NCI-H1105 treated with DMSO at 0.1 percent for 48 hours (cell line): Measurements from ENCODE around the gene FUT3.
"Not testable (repeated sequence)": the region's sequence is repeated elsewhere in the genome, so short reads cannot be mapped to it uniquely, and the experiment has no call there.

Experiments used
- DNase-seq: peaks from one replicate; lab custom pipeline; 2025; lab: John Stamatoyannopoulos, UW

Gene FUT3

GRCh38 chr19:5881543-5882299 lies 30.5 kb upstream of the FUT3 start:
- no peak for DNase-seq

GRCh38 chr19:5880604-5881078 lies 29.4 kb upstream of the FUT3 start:
- no peak for DNase-seq

- no peak for DNase-seq
Observed at GRCh38 chr19:5880196-5880595, 28.9 kb upstream of the FUT3 start.

GRCh38 chr19:5877882-5878281 lies 26.6 kb upstream of the FUT3 start:
- DNase-seq = no peak

GRCh38 chr19:5877427-5877826 lies 26.2 kb upstream of the FUT3 start:
- no peak for DNase-seq

- not testable (repeated sequence) for DNase-seq
Observed at GRCh38 chr19:5874496-5874895, 23.2 kb upstream of the FUT3 start.

GRCh38 chr19:5873617-5874199 lies 22.5 kb upstream of the FUT3 start:
- no peak for DNase-seq

- DNase-seq = no peak
Observed at GRCh38 chr19:5870986-5871394, 19.7 kb upstream of the FUT3 start.

- DNase-seq = no peak
Observed at GRCh38 chr19:5867201-5868136, 16.2 kb upstream of the FUT3 start.

- no peak for DNase-seq
Observed at GRCh38 chr19:5865772-5866171, 14.5 kb upstream of the FUT3 start.

- DNase-seq = no peak
Observed at GRCh38 chr19:5864725-5865486, 13.7 kb upstream of the FUT3 start.

GRCh38 chr19:5864013-5864720 lies 12.9 kb upstream of the FUT3 start:
- no peak for DNase-seq

- DNase-seq = no peak
Observed at GRCh38 chr19:5863030-5863665, 11.9 kb upstream of the FUT3 start.

- DNase-seq = no peak
Observed at GRCh38 chr19:5857203-5858081, 6.2 kb upstream of the FUT3 start.

- DNase-seq = not testable (repeated sequence)
Observed at GRCh38 chr19:5855151-5855550, 3.9 kb upstream of the FUT3 start.

GRCh38 chr19:5854121-5854520 lies 2.9 kb upstream of the FUT3 start:
- not testable (repeated sequence) for DNase-seq

- no peak for DNase-seq
Observed at GRCh38 chr19:5850743-5851293, 431 bp downstream of the FUT3 start.

- DNase-seq = no peak
Observed at GRCh38 chr19:5850189-5850588, 1.1 kb downstream of the FUT3 start.

GRCh38 chr19:5848621-5849020 lies 2.6 kb downstream of the FUT3 start:
- not testable (repeated sequence) for DNase-seq
